HTR-8/SVneo (cell line): ENCODE measurements around the gene CLASP1.

Experiments used
- DNase-seq: peaks from one replicate; pipeline ENCODE4 v3.0.0; 2011; ENCODE audit warnings: low spot score, mixed read lengths; ENCODE audit not compliant: insufficient read length
- FAIRE-seq: peaks from 2 replicates; lab custom pipeline; 2011; peaks lifted over from hg19 to GRCh38; lab: Jason Lieb, UNC

Gene CLASP1

DNA sequence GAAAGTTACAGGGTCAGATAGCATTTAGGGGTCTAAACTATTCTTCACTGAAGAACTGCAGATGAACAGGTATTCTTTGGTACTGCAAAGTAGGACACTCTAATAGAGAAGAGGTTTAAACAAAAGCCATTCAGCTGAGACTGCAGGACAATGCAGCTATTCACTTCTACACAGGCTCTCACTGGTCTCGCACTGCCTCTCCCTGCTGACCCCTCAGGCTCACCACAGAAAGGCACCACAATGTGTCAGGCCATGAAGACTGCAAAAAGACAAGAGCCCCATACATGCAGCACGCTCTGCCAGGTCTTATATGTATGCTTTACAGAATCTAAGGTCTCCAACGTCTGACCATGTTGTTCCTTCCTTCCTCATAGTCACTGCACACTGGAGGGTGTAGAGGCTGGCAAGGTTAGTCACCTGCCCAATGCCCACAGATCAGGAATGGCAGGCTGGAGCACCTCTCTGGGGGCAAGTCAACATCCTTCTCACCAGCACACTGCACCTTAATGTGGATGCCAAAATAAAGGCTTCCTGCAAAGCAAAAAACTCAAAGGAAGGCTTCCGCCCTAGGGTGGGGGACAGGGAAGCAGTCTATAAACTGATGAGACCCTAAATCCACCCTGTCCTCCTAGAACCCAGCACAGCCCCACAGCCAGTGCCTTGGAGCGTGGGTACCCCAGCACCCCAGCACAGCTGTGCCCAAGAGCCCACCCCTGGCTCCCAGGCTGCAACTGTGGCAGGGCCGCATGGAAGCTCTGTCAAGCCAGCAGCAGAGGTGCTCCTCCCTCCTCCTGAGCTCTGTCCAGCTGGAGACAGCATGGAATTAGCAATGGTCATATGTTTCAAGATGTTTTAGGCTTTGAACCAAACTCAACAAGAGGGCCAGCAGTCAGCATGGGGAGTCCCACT is 129.3 kb downstream of the CLASP1 start:
- DNase-seq (no peak), FAIRE-seq (no peak)

DNA sequence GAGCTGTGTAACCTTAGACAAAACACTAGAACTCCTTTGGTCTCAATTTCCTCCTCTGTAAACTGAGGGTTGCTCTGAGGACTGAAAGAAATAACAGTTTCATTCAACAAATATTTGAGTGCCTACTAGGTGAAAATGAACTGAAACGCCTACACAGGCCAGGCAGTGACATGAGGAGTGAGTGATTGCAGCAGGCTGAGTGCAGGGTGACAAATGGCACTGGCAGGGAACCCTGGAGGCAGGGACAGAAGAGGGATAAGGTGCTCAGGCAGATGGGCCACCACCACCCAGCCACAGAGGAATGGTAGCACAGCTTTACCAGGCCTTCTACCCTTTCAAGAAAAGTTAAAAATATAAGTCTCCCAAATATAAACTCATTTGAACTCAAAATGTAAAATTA is 130.1 kb downstream of the CLASP1 start:
- FAIRE-seq (no peak), DNase-seq (no peak)

DNA sequence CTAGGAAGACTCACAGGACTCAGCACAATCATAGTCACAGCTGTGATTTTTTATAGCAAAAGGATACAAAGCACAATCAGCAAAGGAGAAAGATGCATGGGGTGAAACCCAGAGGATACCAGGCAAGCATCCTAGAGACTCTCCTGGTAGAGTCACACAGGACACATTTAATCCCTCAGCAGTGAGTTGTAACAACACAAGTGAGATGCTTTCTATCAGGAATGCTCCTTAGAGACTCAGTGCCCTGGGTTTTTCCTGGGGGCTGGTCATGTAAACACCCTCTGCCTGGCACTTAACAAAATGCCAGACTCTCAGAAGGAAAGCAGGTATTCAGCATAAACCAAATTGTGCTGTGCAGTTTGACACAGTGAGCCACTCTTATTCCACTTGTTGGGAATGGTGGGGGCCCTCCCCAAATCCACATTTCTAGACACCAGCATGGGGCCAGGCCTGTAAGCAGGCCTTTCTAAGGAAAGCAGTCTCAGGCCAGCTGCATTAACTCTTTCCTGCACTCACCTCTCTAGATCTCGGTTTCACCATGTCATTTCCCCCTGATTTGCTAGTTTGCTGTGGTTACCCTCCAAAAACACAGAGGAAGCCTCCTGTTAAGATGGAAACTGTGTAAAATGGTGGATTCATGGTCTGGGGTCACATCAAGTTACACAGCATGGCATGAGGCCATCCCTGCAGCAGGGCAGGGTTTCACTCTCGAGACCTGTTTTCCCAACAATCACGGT is 135.5 kb downstream of the CLASP1 start:
- FAIRE-seq (no peak), DNase-seq (no peak)

DNA sequence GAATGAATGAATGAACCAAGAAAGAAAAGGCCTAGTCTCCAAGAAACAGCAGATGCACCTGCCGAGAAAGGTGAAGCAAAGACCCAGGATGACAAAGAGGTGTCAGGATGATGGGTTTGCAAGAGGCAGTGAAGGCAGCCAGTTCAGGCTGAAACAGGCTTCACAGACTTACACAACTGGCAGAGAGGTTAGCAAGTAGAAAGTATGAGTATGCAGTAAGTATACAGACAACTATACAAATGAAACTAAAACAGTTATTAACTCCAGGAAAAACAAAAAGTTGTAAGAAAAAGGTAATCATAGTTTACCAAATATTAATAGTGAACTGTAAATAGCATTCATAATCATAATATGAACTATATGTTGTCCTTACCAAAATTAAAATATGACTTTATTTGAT is 138.4 kb downstream of the CLASP1 start:
- DNase-seq, result no peak
- no peak for FAIRE-seq

DNA sequence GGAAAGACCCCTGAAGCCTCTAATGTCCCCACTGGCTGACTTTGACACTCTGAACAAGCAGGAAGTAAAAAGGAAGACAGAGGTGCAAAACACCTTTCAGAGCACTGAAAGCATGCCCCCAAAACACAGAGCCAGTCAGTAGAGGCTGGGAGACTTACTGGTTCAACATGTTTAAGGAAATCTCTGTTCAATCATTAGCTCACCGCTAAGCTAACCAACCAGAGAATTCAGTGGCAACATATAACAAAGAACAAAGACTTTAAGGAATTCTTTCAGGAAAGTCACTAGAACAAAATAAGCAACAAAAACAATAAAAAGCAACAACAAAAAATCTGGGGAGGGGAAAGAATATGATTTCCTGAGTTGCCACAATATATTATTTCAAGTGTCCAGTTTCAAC is 142.6 kb downstream of the CLASP1 start:
- DNase-seq (no peak), FAIRE-seq (no peak)

DNA sequence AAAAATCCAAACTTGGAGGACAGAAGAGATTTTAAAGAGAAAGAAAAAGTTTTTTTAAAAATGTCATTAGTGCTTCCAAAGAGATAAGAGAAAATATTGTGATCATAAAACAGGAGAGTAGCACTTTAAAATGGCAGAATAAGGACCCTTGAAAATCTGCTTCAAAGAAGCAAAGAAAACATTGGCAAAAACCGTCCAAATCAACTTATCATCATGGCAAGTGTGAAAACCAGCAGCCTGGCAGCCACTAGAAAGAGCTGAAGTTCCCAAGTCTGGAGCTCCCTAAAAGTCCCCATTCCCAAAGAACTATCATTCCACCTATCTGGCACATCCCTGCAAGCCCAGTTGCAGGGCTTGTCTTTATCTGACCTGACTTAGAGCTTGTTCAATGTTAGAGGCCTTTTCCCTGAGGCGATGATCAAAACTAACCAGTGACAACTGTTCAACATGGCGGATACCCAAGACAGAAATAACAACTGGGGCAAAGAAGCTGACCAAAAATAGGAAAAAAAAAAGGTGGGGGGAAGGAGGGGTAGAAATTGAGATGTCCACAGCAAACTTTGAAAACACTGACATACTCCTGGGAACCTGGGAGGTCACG is 143.2 kb downstream of the CLASP1 start:
- no peak for DNase-seq
- no peak for FAIRE-seq

DNA sequence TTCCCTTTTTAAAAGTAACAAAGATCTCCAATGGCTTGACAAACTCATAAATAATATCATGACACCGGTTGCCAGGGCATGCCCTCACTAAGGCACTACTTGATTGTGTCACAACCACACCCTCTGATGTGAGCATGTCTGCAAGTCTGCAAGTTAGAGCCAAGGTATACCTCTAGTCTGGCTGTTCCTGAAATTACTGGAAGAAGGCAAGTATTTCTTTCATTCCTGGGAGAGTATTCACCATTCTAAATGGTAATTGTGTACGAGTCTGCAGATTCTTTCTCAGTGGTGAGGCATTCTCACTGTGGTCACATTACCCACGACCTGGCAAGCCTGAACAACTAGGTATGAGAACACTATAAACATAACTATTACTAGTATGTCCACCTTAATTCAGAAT is 144.3 kb downstream of the CLASP1 start:
- DNase-seq, result peak; percentile 10
- FAIRE-seq, result no peak

DNA sequence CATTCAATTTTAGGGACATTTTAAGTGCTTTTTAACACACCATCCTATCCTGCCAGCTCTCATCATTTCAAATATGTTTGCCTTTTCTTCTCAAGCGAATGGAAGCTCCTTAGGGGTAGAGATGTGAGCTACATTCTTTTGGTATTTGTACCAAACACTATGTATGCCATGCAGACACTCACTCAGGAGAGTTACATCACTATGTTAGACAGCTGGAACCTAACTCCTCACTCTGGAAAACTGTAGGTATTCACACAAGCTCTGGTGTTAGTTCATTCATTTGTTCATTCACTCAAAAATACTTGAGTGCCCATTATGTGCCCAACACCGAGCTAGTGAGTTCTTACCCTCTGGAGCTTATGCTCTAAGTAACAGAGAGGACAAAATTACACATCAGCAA is 144.9 kb downstream of the CLASP1 start:
- no peak for FAIRE-seq
- DNase-seq, result no peak

DNA sequence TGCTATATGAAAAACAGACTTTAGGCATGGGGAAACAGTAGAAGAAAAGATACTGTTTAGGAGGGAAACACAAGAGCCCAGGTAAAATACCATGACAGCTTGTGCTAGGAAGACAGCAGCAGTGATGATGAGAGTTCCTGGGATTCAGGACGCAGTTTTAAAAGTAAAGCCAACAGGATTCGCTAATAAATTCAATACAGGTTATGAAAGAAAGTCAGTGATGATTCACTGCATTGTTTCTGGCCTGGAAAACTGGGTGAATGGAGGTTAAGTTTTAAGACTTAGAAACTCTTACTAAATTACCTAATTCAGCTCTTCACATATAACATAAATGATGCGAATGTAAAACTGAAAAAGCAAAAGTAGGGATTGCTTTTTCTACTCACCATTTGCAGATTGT is 146.5 kb downstream of the CLASP1 start:
- no peak for DNase-seq
- no peak for FAIRE-seq

DNA sequence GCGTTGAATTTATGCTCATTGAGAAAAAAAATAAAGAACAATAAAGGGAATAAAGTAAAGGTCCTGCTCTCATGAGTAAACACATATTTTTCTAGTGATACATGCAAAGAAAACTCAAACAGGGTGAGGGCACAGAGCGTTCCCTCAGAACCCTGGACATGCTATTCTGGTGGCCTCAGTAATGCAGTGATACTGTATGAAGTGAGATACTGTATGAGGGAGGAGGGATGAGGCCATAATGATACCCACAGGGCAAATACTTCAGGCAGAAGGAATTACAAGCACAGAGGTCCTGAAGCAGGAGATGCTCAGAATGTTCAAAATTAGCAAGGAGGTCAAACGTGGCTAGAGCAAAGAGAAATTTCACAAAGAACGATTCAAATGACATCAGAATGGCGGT is 147.0 kb downstream of the CLASP1 start:
- no peak for DNase-seq
- peak; percentile 44 for FAIRE-seq

DNA sequence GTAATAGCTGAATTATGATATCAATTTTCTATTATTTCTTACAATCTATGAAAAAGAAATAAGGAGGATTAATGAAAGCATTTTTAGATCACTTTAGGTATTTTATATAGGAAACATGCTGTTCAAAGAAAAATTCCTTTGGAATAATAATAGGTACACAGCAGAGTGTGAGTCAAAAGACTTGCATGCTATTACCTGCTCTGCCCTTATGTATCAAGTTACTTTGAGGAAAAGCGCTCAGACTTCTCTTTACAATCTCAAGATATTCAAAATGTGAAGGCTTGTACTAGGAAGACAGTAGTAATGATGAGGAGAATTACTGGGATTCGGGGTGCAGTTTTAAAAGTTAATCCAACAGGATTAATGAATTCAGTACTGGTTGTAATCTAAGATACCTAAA is 147.7 kb downstream of the CLASP1 start:
- DNase-seq (no peak), FAIRE-seq (no peak)

DNA sequence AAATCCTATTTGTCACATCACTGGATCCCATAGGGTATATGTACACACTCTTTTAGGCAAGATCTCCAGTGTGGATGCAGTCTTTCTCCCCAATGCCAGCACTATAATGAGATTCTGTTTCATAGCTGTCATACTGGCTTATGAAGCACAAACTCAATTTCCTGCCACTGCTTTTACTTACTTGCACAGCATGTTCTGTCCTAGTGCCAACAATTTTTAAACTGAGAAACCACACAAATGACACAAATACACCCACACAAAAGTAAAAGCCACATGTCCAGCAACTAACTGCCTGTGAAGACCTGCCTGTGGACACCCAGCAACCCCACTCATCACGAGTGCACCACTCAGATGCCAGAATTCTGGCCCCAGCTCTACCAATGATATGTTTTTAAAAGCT is 148.2 kb downstream of the CLASP1 start:
- no peak for FAIRE-seq
- no peak for DNase-seq

DNA sequence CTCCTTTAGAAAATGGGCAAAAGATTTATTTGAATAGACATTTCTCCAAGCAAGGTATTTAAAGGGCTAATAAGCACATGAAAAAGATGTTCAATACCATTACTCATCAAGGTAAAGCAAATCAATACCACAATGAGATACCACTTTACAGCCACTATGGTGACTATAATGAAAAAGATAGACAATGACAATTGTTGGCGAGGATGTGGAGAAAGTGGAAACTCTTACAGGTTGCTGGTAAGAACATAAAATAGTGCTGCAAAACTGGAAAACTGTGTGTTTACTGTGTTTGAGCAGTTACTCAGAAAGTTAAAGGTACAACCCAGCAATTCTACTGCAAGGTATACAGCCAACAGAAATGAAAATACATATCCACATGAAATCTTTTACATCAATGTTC is 150.5 kb downstream of the CLASP1 start:
- FAIRE-seq (no peak), DNase-seq (no peak)

DNA sequence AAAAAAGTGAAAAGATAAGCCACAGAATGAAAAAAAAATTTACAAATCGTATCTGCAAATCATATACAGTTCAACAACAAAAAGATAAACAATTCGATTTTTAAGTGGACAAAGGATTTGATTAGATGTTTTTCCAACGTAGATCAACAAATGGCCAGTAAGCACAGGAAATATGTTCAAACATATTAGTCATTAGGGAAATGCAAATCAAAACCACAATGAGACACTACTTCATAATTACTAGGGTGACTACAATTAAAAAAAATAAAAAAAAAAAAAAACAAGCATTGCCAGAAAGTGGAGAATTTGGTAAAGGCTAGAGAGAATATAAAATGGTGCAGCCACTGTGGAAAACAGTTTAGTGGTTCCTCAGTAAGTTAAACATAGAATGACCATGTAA is 156.9 kb downstream of the CLASP1 start:
- no peak for FAIRE-seq
- no peak for DNase-seq

DNA sequence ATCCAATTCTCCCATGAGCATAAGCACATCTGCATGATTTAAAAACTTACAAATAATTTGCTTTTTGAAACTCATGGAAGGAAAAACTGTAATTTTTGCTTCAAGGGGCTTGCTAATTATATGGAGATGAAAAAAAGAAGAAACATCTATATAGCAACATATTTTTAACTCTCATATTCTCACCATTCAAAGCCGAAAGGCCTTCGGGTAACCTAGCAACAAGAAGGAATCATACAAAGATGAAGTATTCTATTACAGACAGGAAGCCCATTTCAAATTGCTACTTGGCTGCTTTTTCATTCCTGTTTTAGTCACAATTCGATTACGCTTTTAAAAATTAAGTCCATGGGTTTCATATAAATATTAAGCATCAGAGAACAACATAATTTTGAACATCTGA is 157.7 kb downstream of the CLASP1 start:
- no peak for FAIRE-seq

DNA sequence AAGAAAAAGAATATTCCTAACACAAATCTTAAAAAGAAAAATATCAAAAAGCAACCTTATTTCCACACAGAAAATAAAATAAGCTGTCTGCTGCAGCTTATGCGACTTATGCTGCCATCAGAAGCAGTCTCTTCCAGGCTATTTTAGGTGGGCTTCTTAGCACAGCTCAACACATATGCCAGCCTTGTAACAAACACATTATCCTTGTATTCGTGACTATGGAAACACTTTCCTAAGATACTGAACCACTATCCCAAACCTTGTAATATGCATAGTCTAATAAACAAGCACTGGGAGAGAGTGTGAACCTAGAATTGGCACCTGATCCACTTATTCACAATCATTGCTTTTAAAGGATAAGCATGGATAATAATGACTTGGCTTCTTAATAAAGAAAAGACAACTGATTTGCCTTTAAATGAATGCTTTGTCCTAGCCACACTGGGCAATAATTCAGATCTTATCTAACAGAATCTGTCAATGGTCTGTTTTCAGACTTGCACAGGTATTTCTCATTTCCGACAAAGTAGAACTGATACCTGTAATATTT is 158.6 kb downstream of the CLASP1 start:
- DNase-seq, result no peak
- FAIRE-seq, result no peak

More for the DNA sequence above, 157.7 kb downstream of the CLASP1 start:
- no peak for DNase-seq

DNA sequence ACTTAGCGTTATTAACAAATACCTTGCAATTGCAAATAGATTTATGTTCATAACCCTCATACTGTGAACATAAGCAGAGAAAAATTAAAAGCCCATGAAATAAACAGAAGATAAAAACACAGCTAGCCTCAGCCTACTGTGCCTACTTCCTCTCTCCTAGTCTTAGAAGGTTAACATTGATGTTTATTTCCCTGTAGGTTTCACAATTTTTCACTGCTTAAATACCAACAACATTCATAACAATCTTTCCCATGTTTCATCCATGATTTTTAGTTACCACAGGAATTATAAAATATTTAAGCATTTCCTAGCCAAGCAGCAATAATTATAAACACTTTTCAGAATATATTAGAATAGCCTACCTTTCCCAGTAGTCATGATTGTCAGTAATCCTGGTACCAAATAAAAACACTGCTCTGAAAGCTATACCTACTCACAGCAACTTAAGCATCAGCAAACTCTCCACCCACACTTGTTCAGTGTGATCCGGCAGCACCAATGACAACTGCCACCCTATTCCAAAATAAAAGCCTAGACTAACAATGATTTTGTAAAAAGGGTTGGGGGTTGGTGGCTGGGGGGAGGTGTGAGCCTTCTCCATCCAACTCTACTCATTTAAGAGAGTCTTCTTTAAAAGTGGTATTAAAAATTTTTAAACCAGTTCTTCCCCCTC is 159.2 kb downstream of the CLASP1 start:
- no peak for FAIRE-seq
- DNase-seq, result no peak

DNA sequence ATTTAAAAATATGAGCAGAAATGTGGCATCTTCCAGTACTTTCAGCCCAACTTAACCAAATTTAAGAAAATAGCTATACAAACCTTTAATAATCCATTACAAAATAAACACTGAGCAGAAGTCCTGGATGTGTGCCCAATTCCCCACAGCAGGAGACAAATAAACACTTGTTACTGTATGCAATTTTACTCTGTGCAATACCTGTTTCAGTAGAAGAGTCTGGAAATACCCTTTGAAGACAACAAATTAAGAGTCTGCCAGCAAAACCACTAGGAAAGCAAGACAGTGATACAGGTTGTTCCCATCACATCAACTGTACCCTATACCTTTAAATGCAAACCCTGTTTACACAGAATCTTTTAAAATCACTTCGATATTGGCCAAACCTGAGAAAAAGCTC is 160.0 kb downstream of the CLASP1 start:
- no peak for FAIRE-seq

DNA sequence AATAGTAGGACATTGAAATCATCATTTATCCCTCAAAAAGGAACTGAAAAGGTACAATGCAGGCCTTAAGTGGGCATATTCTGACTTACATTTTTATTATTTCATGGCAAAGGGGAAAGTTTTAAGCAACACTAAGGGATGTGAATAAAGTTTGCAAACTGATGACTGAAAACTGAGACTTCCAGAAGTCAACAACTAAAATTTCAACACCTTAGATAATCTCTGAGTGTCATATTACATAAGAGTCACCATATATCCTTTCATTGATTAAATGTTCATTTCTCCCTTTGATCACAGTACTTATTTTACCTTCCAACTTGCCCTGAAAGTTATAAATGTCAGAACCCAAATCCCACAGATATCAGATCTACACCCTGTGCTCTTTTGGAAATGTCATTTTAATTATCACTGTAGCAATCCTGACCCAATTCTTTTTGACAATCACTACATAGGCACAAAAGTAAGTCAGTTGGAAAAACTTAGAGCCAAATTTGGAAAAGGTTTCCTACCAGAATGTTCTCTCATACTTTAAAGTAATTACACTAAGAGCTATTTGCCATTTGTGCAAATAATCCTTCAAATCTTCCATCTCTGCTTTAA is 163.0 kb downstream of the CLASP1 start:
- DNase-seq (no peak), FAIRE-seq (no peak)

More for the DNA sequence above, 160.0 kb downstream of the CLASP1 start:
- DNase-seq, result no peak

DNA sequence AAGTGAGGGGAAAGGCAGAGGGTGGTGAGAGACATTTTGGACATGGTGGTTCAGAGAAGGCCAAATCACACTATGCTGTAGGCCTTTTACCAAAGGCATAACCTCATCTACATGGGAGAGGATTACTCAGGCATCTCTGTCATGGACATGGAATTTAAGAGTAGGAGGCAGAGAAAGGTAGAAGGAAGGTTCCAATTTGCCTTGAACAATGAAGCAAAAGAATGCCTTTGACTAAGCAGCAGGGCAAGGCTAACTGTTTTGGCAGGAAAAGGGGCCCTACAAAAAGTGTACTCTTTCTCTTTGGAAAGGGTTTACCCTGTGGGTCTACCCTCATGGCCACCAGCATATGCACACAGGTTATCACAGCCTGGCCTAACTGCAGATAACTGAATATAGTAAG is 164.2 kb downstream of the CLASP1 start:
- DNase-seq, result no peak
- FAIRE-seq, result no peak
